Central memory CD8-positive, alpha-beta T cell (primary cell): ENCODE data around the gene IRAK1.

ENCODE experiments used
- ATAC-seq: fragments of 150-1000 bp; cut with Tn5 transposase; replicated peaks from 2 replicates; pipeline ENCODE4 v1.10.0; 2022; ENCODE audit warnings: mild to moderate bottlenecking, moderate FRiP score, moderate number of reproducible peaks; ENCODE audit not compliant: poor library complexity, severe bottlenecking; ENCODE audit errors: extremely low read depth
- DNase-seq, 2 donors: peaks; one replicate each; pipeline ENCODE4 v3.0.0; 2021; ENCODE audit warnings: low spot score in 2 of 2
- H3K27ac Mint-ChIP-seq: one replicate; pipeline ENCODE4 v1.8.0; 2022; ENCODE audit warnings: low read depth, mild to moderate bottlenecking, moderate library complexity, mixed read lengths
- H3K27me3 Mint-ChIP-seq: one replicate; pipeline ENCODE4 v1.8.0; 2022; ENCODE audit warnings: mixed read lengths
- H3K36me3 Mint-ChIP-seq: one replicate; pipeline ENCODE4 v1.8.0; 2022; ENCODE audit warnings: mild to moderate bottlenecking, moderate library complexity, mixed read lengths; ENCODE audit not compliant: insufficient read depth
- H3K4me1 Mint-ChIP-seq: one replicate; pipeline ENCODE4 v1.8.0; 2022; ENCODE audit warnings: mixed read lengths
- H3K4me3 Mint-ChIP-seq: one replicate; pipeline ENCODE4 v1.8.0; 2022; ENCODE audit warnings: mild to moderate bottlenecking, moderate library complexity, mixed read lengths
- H3K9me3 Mint-ChIP-seq: one replicate; pipeline ENCODE4 v1.8.0; 2022; ENCODE audit warnings: mixed read lengths

The IRAK1 gene

GRCh38 chrX:154023276-154024000 is 3.7 kb upstream of the IRAK1 start:
- peaks cover 19% of the 10 kb centered on the region for H3K36me3 Mint-ChIP-seq
- H3K9me3 Mint-ChIP-seq: no peaks in the 10 kb centered on the region
- H3K27ac Mint-ChIP-seq: peak overlapping the region; percentile 32
- no peak overlapping the region for H3K4me3 Mint-ChIP-seq
- no peak for ATAC-seq
- no peaks in the 10 kb centered on the region for H3K27me3 Mint-ChIP-seq
- DNase-seq: no peak
- peaks cover 11% of the 10 kb centered on the region for H3K4me1 Mint-ChIP-seq

GRCh38 chrX:154022108-154022507 is 2.4 kb upstream of the IRAK1 start:
- Mint-ChIP-seq H3K36me3 (peaks cover 17% of the 10 kb centered on the region), H3K27me3 (no peaks in the 10 kb centered on the region), H3K4me1 (peaks cover 11% of the 10 kb centered on the region), H3K27ac (no peak overlapping the region), H3K9me3 (no peaks in the 10 kb centered on the region), H3K4me3 (no peak overlapping the region)
- no peak for DNase-seq
- no peak for ATAC-seq

GRCh38 chrX:154021131-154021611 is 1.5 kb upstream of the IRAK1 start:
- no peaks in the 10 kb centered on the region for H3K27me3 Mint-ChIP-seq
- ATAC-seq (no peak), DNase-seq (no peak)
- H3K9me3 Mint-ChIP-seq: no peaks in the 10 kb centered on the region
- H3K27ac Mint-ChIP-seq: no peak overlapping the region
- H3K36me3 Mint-ChIP-seq: peaks cover 18% of the 10 kb centered on the region
- H3K4me3 Mint-ChIP-seq: no peak overlapping the region
- peaks cover 11% of the 10 kb centered on the region for H3K4me1 Mint-ChIP-seq

GRCh38 chrX:154020536-154021115 is 924 bp upstream of the IRAK1 start:
- Mint-ChIP-seq H3K36me3 (peaks cover 23% of the 10 kb centered on the region), H3K4me3 (peak overlapping the region; percentile 85), H3K27me3 (no peaks in the 10 kb centered on the region), H3K9me3 (no peaks in the 10 kb centered on the region), H3K4me1 (peaks cover 15% of the 10 kb centered on the region), H3K27ac (peak overlapping the region; percentile 94)
- no peak for ATAC-seq
- no peak for DNase-seq

GRCh38 chrX:154019061-154019621 is 561 bp downstream of the IRAK1 start:
- Mint-ChIP-seq H3K9me3 (no peaks in the 10 kb centered on the region), H3K27ac (peak overlapping the region; percentile 91), H3K36me3 (peaks cover 26% of the 10 kb centered on the region), H3K4me3 (peak overlapping the region; percentile 86), H3K4me1 (peaks cover 16% of the 10 kb centered on the region), H3K27me3 (no peaks in the 10 kb centered on the region)
- DNase-seq (no peak), ATAC-seq (peak; percentile 11)

- ATAC-seq (no peak), DNase-seq (no peak)
- Mint-ChIP-seq H3K4me1 (peaks cover 16% of the 10 kb centered on the region), H3K27ac (peak overlapping the region; percentile 91), H3K36me3 (peaks cover 30% of the 10 kb centered on the region), H3K27me3 (no peaks in the 10 kb centered on the region), H3K9me3 (no peaks in the 10 kb centered on the region), H3K4me3 (peak overlapping the region; percentile 86)
Observed at GRCh38 chrX:154018518-154019060, 1.1 kb downstream of the IRAK1 start.

- Mint-ChIP-seq H3K4me3 (peak overlapping the region; percentile 86), H3K27me3 (no peaks in the 10 kb centered on the region), H3K4me1 (peaks cover 16% of the 10 kb centered on the region), H3K36me3 (peaks cover 32% of the 10 kb centered on the region), H3K9me3 (no peaks in the 10 kb centered on the region), H3K27ac (no peak overlapping the region)
- ATAC-seq: no peak
- DNase-seq: no peak
Observed at GRCh38 chrX:154017766-154018517, 1.8 kb downstream of the IRAK1 start.

GRCh38 chrX:154016366-154017076 is 3.2 kb downstream of the IRAK1 start:
- no peak for DNase-seq
- H3K4me1 Mint-ChIP-seq: peaks cover 16% of the 10 kb centered on the region
- H3K27me3 Mint-ChIP-seq: no peaks in the 10 kb centered on the region
- ATAC-seq: no peak
- H3K27ac Mint-ChIP-seq: no peak overlapping the region
- H3K9me3 Mint-ChIP-seq: no peaks in the 10 kb centered on the region
- H3K36me3 Mint-ChIP-seq: peaks cover 31% of the 10 kb centered on the region
- no peak overlapping the region for H3K4me3 Mint-ChIP-seq

- DNase-seq (no peak), ATAC-seq (no peak)
- H3K27ac Mint-ChIP-seq: no peak overlapping the region
- H3K9me3 Mint-ChIP-seq: no peaks in the 10 kb centered on the region
- no peaks in the 10 kb centered on the region for H3K27me3 Mint-ChIP-seq
- H3K4me1 Mint-ChIP-seq: peaks cover 16% of the 10 kb centered on the region
- no peak overlapping the region for H3K4me3 Mint-ChIP-seq
- peaks cover 31% of the 10 kb centered on the region for H3K36me3 Mint-ChIP-seq
Observed at GRCh38 chrX:154015581-154016264, 4.0 kb downstream of the IRAK1 start.

GRCh38 chrX:154014429-154015380 is 5.0 kb downstream of the IRAK1 start:
- Mint-ChIP-seq H3K36me3 (peaks cover 29% of the 10 kb centered on the region), H3K4me1 (peaks cover 10% of the 10 kb centered on the region), H3K27me3 (no peaks in the 10 kb centered on the region), H3K27ac (peak overlapping the region; percentile 61), H3K9me3 (no peaks in the 10 kb centered on the region), H3K4me3 (no peak overlapping the region)
- ATAC-seq (no peak), DNase-seq (no peak)
